ENCODE results near the gene FSTL5. TPM values are rescaled to one million over a fixed set of nuclear protein-coding genes. Genes with fewer than 3 reads are reported as not detected.

Gene FSTL5
- total and polyA plus RNA-seq, 2 of the 13 experiments (the other 11 are each of a cell fraction or from before 2014, with no cell fraction given), result 0.03 to 0.07 TPM

- Histone ChIP-seq H2AFZ (ENCODE audit: low read length) (no peak overlapping the region), H3K4me2 (ENCODE audit: low read depth, low read length) (no peak overlapping the region), H4K20me1 (ENCODE audit: insufficient read depth, low read length) (no peaks in the 10 kb centered on the region), H3K9ac (ENCODE audit: insufficient read depth, low read depth, low read length) (no peak overlapping the region), H3K27me3 (ENCODE audit: control insufficient read depth in 1 of 2, insufficient read depth in 2 of 2, low read length in 2 of 2) (no peaks in the 10 kb centered on the region), H3K36me3 (replicated peaks in 1 of 2; ENCODE audit: control insufficient read depth in 1 of 2, insufficient read depth in 2 of 2, low read length in 2 of 2) (no peaks in the 10 kb centered on the region), H3K4me1 (ENCODE audit: insufficient read depth, low read length) (no peaks in the 10 kb centered on the region), H3K27ac (ENCODE audit: extremely low read length, insufficient read depth, low read length) (no peak overlapping the region), H3K4me3 (replicated peaks in 1 of 3; ENCODE audit: insufficient read depth in 1 of 3, low read depth in 2 of 3, low read length in 3 of 3) (no peak overlapping the region), H3K79me2 (ENCODE audit: insufficient read depth, low read length) (no peaks in the 10 kb centered on the region), H3K9me3 (ENCODE audit: low read length) (no peaks in the 10 kb centered on the region)
- intact Hi-C loops (cut with micrococcal nuclease; ENCODE audit: unreplicated experiment), result no loop called here
- WGBS (ENCODE audit: low lambda C conversion rate), result 93% methylated on average over 1 of the region's 1 CpG
- in situ Hi-C loops (cut with HindIII; ENCODE audit: extremely low pct_ligation_motif_present, low pct_unique_long_range_greater_than_20kb), result no loop called here
- no peak for TF ChIP-seq ZNF891 (CRISPR knock-in tag; IDR thresholded peaks at IDR 0.05)
- TF ChIP-seq POLR2A (IDR thresholded peaks at IDR 0.05; ENCODE audit: insufficient read depth in 1 of 2, low read depth in 2 of 2, low read length in 2 of 2), result no peak
- no peak for TF ChIP-seq ZNF772 (CRISPR knock-in tag; IDR thresholded peaks at IDR 0.05)
- POLR2A ChIA-PET, result no interaction called here
- BruUV-seq (replicated peaks), result no TSS peak
- FAIRE-seq (no peak), DNase-seq (ENCODE audit: low spot score) (no peak), ATAC-seq (no peak)
- CTCF ChIA-PET (ENCODE audit: low intra/inter-chr PET ratio, low total read pairs), result no interaction called here
Observed at GRCh38 chr4:161653697-161654096, 510.1 kb downstream of the FSTL5 start.

GRCh38 chr4:161651586-161651985, 512.2 kb downstream of the FSTL5 start:
- H3K9me3 ChIP-seq (ENCODE audit: low read length), result no peaks in the 10 kb centered on the region
- BruUV-seq (replicated peaks), result no TSS peak
- H3K4me1 ChIP-seq (ENCODE audit: insufficient read depth, low read length), result no peaks in the 10 kb centered on the region
- no peak overlapping the region for H2AFZ ChIP-seq (ENCODE audit: low read length)
- H3K4me3 ChIP-seq (replicated peaks in 1 of 3; ENCODE audit: insufficient read depth in 1 of 3, low read depth in 2 of 3, low read length in 3 of 3), result no peak overlapping the region
- in situ Hi-C loops (cut with HindIII; ENCODE audit: extremely low pct_ligation_motif_present, low pct_unique_long_range_greater_than_20kb), result no loop called here
- ChIA-PET POLR2A (no interaction called here), CTCF (ENCODE audit: low intra/inter-chr PET ratio, low total read pairs) (no interaction called here)
- no peak overlapping the region for H3K9ac ChIP-seq (ENCODE audit: insufficient read depth, low read depth, low read length)
- no peak for TF ChIP-seq SP140L (CRISPR knock-in tag; IDR thresholded peaks at IDR 0.05; ENCODE audit: borderline replicate concordance)
- TF ChIP-seq ATF4 (CRISPR knock-in tag; IDR thresholded peaks at IDR 0.05), result no peak
- TF ChIP-seq PAWR (CRISPR knock-in tag; IDR thresholded peaks at IDR 0.05; ENCODE audit: borderline replicate concordance), result no peak
- no peak for TF ChIP-seq MIER3 (CRISPR knock-in tag; IDR thresholded peaks at IDR 0.05; ENCODE audit: borderline replicate concordance)
- no peak for TF ChIP-seq ZFAT (CRISPR knock-in tag; conservative IDR thresholded peaks at IDR 0.05)
- no peak for TF ChIP-seq ZNF460 (CRISPR knock-in tag; IDR thresholded peaks at IDR 0.05; ENCODE audit: borderline replicate concordance)
- TF ChIP-seq HMG20B (CRISPR knock-in tag; conservative IDR thresholded peaks at IDR 0.05), result no peak
- no peak for TF ChIP-seq THAP8 (CRISPR knock-in tag; IDR thresholded peaks at IDR 0.05; ENCODE audit: borderline replicate concordance)
- no peak for TF ChIP-seq ZNF124 (CRISPR knock-in tag; IDR thresholded peaks at IDR 0.05)
- TF ChIP-seq FOXP1 (IDR thresholded peaks at IDR 0.05), result no peak
- TF ChIP-seq FOXP1 (CRISPR knock-in tag; IDR thresholded peaks at IDR 0.05), result no peak
- TF ChIP-seq RAD51 (IDR thresholded peaks at IDR 0.05; ENCODE audit: borderline replicate concordance), result no peak
- no peak for TF ChIP-seq ZNF670 (CRISPR knock-in tag; IDR thresholded peaks at IDR 0.05; ENCODE audit: borderline replicate concordance)
- no peak for TF ChIP-seq ZNF784 (CRISPR knock-in tag; IDR thresholded peaks at IDR 0.05; ENCODE audit: borderline replicate concordance)
- no peak for FAIRE-seq
- H4K20me1 ChIP-seq (ENCODE audit: insufficient read depth, low read length), result no peaks in the 10 kb centered on the region
- H3K36me3 ChIP-seq (replicated peaks in 1 of 2; ENCODE audit: control insufficient read depth in 1 of 2, insufficient read depth in 2 of 2, low read length in 2 of 2), result no peaks in the 10 kb centered on the region
- intact Hi-C loops (cut with micrococcal nuclease; ENCODE audit: unreplicated experiment), result no loop called here
- no peak for ATAC-seq
- no peaks in the 10 kb centered on the region; a peak in 1 of 5 replicates for H3K27me3 ChIP-seq (ENCODE audit: control insufficient read depth in 1 of 2, insufficient read depth in 2 of 2, low read length in 2 of 2)
- no peak overlapping the region for H3K4me2 ChIP-seq (ENCODE audit: low read depth, low read length)
- 0% methylated on average over 2 of the region's 2 CpGs for WGBS (ENCODE audit: low lambda C conversion rate)
- DNase-seq (ENCODE audit: low spot score), result no peak
- no peak overlapping the region for H3K27ac ChIP-seq (ENCODE audit: extremely low read length, insufficient read depth, low read length)
- H3K79me2 ChIP-seq (ENCODE audit: insufficient read depth, low read length), result no peaks in the 10 kb centered on the region
